MM.1S (cell line): ENCODE results near the gene STEAP4.

ENCODE experiments used
- EZH2 ChIP-seq: fragments of 300-600 bp; sonication (generic); optimal IDR thresholded peaks from 2 replicates; pipeline ENCODE3; 2017; ENCODE audit warnings: low read depth, mild to moderate bottlenecking, antibody characterized with exemption, low read length, mixed read lengths
- EZH2phosphoT487 ChIP-seq: fragments of 300-600 bp; sonication (generic); IDR thresholded peaks from 2 replicates; pipeline ENCODE4 v1.6.1; 2018; ENCODE audit warnings: antibody characterized with exemption, low read length
- TF ChIP-seq, protein P1 (sequence below): fragments of 300-600 bp; sonication (generic); IDR thresholded peaks from 2 replicates; pipeline ENCODE4 v1.5.1; 2016; ENCODE audit warnings: antibody characterized with exemption, low read length, mixed read lengths

DNA sequence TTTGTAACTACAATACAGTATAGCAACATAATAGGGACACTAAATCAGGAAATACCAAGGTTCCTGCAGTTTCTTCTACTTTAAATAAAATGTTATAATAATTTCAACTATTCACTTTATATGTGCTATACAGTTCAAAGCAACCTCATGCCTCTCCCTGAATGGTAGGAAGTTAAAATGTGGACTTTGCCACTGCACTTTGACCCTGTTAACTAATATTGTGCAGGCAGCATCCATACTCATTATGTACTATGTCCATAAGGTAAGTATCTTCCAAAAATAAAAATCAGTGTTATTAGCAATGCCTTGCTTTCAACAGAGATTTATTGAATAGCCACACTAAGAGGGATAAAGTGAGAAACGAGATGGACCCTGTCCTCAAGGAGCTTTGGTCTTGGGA, 4.8 kb downstream of the STEAP4 start:
- TF ChIP-seq, protein P1, sequence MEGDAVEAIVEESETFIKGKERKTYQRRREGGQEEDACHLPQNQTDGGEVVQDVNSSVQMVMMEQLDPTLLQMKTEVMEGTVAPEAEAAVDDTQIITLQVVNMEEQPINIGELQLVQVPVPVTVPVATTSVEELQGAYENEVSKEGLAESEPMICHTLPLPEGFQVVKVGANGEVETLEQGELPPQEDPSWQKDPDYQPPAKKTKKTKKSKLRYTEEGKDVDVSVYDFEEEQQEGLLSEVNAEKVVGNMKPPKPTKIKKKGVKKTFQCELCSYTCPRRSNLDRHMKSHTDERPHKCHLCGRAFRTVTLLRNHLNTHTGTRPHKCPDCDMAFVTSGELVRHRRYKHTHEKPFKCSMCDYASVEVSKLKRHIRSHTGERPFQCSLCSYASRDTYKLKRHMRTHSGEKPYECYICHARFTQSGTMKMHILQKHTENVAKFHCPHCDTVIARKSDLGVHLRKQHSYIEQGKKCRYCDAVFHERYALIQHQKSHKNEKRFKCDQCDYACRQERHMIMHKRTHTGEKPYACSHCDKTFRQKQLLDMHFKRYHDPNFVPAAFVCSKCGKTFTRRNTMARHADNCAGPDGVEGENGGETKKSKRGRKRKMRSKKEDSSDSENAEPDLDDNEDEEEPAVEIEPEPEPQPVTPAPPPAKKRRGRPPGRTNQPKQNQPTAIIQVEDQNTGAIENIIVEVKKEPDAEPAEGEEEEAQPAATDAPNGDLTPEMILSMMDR, result no peak
- TF ChIP-seq EZH2 (no peak), EZH2phosphoT487 (no peak)
